ENCODE measurements around the gene RGS10.

The RGS10 gene

GRCh38 chr10:119507115-119507514 lies 35.4 kb downstream of the RGS10 start:
- peaks cover 14% of the 10 kb centered on the region for H3K36me3 ChIP-seq (replicated peaks; ENCODE audit: low read depth, low read length)
- no peak overlapping the region for H3K4me2 ChIP-seq (ENCODE audit: low read length)
- no peak overlapping the region for H3K27ac ChIP-seq (ENCODE audit: low read length)
- H3K27me3 ChIP-seq (ENCODE audit: low read depth, low read length): no peaks in the 10 kb centered on the region
- no peaks in the 10 kb centered on the region for H4K20me1 ChIP-seq (ENCODE audit: insufficient read depth, low read length)
- TF ChIP-seq CTCF (IDR thresholded peaks at IDR 0.05; ENCODE audit: low read depth, low read length) (no peak), EZH2phosphoT487 (IDR thresholded peaks at IDR 0.05; ENCODE audit: low read depth) (no peak)
- no peaks in the 10 kb centered on the region for H3K79me2 ChIP-seq (ENCODE audit: low read length)
- no peaks in the 10 kb centered on the region for H3K9me3 ChIP-seq (ENCODE audit: insufficient read depth, low read length)
- H3K4me3 ChIP-seq (ENCODE audit: low read length): no peak overlapping the region
- H3K9ac ChIP-seq (ENCODE audit: low read length): no peak overlapping the region
- H3K4me1 ChIP-seq (ENCODE audit: low read length): peaks cover 4% of the 10 kb centered on the region
- H2AFZ ChIP-seq (ENCODE audit: low read depth, low read length): no peak overlapping the region

GRCh38 chr10:119505588-119506315 lies 36.8 kb downstream of the RGS10 start:
- no peaks in the 10 kb centered on the region for H3K9me3 ChIP-seq (ENCODE audit: insufficient read depth, low read length)
- no peaks in the 10 kb centered on the region for H3K27me3 ChIP-seq (ENCODE audit: low read depth, low read length)
- no peak overlapping the region for H3K9ac ChIP-seq (ENCODE audit: low read length)
- H2AFZ ChIP-seq (ENCODE audit: low read depth, low read length): no peak overlapping the region
- H3K4me2 ChIP-seq (ENCODE audit: low read length): no peak overlapping the region
- H3K79me2 ChIP-seq (ENCODE audit: low read length): no peaks in the 10 kb centered on the region
- TF ChIP-seq CTCF (IDR thresholded peaks at IDR 0.05; ENCODE audit: low read depth, low read length): no peak
- no peak for TF ChIP-seq EZH2phosphoT487 (IDR thresholded peaks at IDR 0.05; ENCODE audit: low read depth)
- H3K4me3 ChIP-seq (ENCODE audit: low read length): no peak overlapping the region
- peaks cover 9% of the 10 kb centered on the region for H3K4me1 ChIP-seq (ENCODE audit: low read length)
- H4K20me1 ChIP-seq (ENCODE audit: insufficient read depth, low read length): no peaks in the 10 kb centered on the region
- no peak overlapping the region for H3K27ac ChIP-seq (ENCODE audit: low read length)
- H3K36me3 ChIP-seq (replicated peaks; ENCODE audit: low read depth, low read length): peaks cover 17% of the 10 kb centered on the region

- H3K4me1 ChIP-seq (ENCODE audit: low read length): peaks cover 9% of the 10 kb centered on the region
- H3K36me3 ChIP-seq (replicated peaks; ENCODE audit: low read depth, low read length): peaks cover 13% of the 10 kb centered on the region
- no peaks in the 10 kb centered on the region for H4K20me1 ChIP-seq (ENCODE audit: insufficient read depth, low read length)
- no peaks in the 10 kb centered on the region for H3K9me3 ChIP-seq (ENCODE audit: insufficient read depth, low read length)
- no peak overlapping the region for H3K9ac ChIP-seq (ENCODE audit: low read length)
- no peaks in the 10 kb centered on the region for H3K27me3 ChIP-seq (ENCODE audit: low read depth, low read length)
- no peak for TF ChIP-seq EZH2phosphoT487 (IDR thresholded peaks at IDR 0.05; ENCODE audit: low read depth)
- no peak for TF ChIP-seq CTCF (IDR thresholded peaks at IDR 0.05; ENCODE audit: low read depth, low read length)
- no peak overlapping the region for H2AFZ ChIP-seq (ENCODE audit: low read depth, low read length)
- no peak overlapping the region for H3K27ac ChIP-seq (ENCODE audit: low read length)
- H3K4me3 ChIP-seq (ENCODE audit: low read length): no peak overlapping the region
- no peaks in the 10 kb centered on the region for H3K79me2 ChIP-seq (ENCODE audit: low read length)
- H3K4me2 ChIP-seq (ENCODE audit: low read length): no peak overlapping the region
Observed at GRCh38 chr10:119505131-119505551, 37.4 kb downstream of the RGS10 start.

- H3K27me3 ChIP-seq (ENCODE audit: low read depth, low read length): no peaks in the 10 kb centered on the region
- no peak overlapping the region for H3K4me3 ChIP-seq (ENCODE audit: low read length)
- H3K36me3 ChIP-seq (replicated peaks; ENCODE audit: low read depth, low read length): peaks cover 17% of the 10 kb centered on the region
- H3K9me3 ChIP-seq (ENCODE audit: insufficient read depth, low read length): no peaks in the 10 kb centered on the region
- H3K4me2 ChIP-seq (ENCODE audit: low read length): no peak overlapping the region
- no peak overlapping the region for H3K9ac ChIP-seq (ENCODE audit: low read length)
- H2AFZ ChIP-seq (ENCODE audit: low read depth, low read length): no peak overlapping the region
- no peaks in the 10 kb centered on the region for H3K79me2 ChIP-seq (ENCODE audit: low read length)
- no peak for TF ChIP-seq EZH2phosphoT487 (IDR thresholded peaks at IDR 0.05; ENCODE audit: low read depth)
- TF ChIP-seq CTCF (IDR thresholded peaks at IDR 0.05; ENCODE audit: low read depth, low read length): no peak
- no peak overlapping the region for H3K27ac ChIP-seq (ENCODE audit: low read length)
- peaks cover 9% of the 10 kb centered on the region for H3K4me1 ChIP-seq (ENCODE audit: low read length)
- no peaks in the 10 kb centered on the region for H4K20me1 ChIP-seq (ENCODE audit: insufficient read depth, low read length)
Observed at GRCh38 chr10:119504651-119505050, 37.9 kb downstream of the RGS10 start.
